ENCODE results near the gene BRSK1.

Gene BRSK1

GRCh38 chr19:55254625-55254977 lies 29.2 kb upstream of the BRSK1 start:
- DNase-seq: no peak

DNA sequence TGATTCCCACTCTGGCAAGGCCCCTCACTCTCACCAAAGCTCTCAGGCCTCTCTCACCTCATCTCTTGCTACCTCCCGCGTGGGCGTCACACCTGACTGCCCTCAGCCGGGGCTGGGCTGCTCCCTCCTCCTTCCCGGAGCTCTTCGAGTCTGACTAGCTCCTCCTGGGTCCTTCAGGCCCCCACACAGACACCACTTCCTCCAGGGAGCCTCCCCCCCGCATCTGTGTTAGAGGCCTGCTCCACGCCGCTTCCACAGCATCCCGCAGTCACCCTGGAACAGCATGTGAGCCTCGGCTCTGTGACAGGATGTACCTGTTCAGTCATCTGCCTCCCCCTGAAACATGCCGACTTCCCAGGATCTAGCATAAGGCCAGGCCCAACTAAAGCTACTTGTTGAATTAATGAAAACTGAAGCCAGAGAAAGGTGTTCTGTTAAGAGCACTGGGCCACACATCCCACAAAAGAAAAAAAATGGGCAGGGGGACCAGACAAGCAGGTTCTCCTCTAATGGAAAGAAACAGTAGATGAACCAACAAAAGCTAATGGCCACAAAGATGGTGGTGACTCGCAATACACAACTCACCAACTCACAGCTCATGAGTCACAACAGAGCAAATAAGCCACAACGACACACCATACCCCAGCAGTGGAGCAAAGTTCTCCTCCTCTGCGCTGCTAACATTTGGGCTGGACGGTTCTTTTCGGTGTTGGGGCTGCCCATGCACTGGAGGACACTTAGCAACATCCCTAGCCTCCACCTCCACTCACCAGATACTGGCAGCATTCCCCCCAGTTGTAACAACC lies 28.0 kb upstream of the BRSK1 start:
- no peak for DNase-seq

DNA sequence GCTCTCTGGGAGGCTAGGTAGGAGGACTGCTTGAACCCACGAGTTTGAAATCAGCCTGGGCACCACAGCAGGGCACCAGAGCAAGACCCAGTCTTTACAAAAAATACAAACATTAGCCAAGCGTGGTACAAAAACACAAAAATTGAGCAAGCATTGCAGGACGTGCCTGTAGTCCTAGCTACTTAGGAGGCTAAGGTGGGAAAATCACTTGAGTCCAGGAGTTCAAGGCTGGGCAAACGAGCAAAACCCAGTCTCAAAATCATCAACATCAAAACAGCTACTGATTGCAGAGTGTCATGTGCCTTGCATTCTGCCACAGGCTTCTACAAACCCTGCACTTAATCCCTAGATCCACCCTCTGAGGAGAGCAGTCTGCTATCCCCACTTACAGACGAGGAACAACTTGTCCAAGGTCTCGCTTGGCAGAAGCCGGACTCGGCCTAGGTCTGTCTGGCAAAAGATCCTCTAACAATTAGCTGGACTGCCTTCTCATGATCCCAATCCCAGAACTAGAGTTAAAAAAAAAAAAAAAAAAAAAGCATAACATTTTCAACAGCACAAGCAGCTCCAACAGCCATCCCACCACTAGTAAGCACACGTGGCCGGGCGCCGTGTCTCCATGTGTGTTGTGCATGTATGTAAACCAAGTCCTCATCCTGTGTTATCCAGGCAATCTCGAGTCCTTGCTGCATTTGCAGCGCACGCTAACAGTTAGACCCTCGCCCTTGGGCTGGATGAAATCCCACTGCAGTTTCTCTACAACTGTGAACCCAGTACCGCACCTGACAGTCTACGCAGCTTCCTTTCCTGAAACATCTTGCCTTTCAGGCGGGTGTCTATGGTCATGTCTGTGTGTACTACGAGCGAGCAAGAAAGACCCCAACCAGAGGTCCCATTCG lies 27.0 kb upstream of the BRSK1 start:
- DNase-seq: no peak

GRCh38 chr19:55257461-55258420 lies 26.1 kb upstream of the BRSK1 start:
- no peak for DNase-seq

- no peak for DNase-seq
Observed at GRCh38 chr19:55258476-55258827, 25.3 kb upstream of the BRSK1 start.

DNA sequence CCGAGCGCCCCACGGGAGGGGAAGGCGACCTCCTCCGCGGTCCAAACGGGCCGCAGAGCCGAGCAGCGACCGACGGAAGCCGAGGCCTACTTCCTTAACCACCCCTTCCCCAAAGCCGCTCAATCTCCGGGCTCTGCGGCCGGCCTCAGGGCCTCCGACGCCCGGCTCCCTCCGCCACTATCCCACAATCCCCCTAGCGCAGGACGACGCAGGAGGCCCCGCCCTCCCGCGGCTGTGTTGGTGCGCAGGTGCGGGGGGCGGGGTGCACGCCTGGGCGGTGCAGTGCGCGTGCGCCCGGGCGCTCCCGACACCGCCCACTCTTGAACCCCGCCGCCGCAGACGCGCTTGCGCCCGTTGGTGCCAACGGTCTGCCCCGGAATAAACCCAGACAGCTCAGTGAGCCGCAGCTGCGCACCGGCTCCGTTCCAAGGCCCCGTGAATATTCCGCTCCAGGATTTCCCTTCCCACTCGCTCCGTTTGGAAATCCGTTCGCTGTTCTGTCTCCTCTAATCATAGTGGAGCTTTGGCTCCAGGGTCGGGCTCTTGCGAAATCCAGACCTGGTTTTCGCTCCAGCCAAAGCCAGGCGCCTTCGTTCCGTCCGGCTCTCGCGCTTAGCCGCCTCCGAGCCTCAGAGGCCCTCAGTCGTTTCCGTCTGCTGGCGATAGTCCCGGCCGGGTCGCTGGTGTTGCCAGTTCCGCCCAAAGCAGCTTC lies 24.8 kb upstream of the BRSK1 start, which contains the start of gene PPP6R1:
Gene PPP6R1 (minus strand): TSS at position 190 of the 712 bp plus-strand sequence. CDS start 11,914 bp downstream, outside the sequence.
- peak; percentile 100 for DNase-seq

DNA sequence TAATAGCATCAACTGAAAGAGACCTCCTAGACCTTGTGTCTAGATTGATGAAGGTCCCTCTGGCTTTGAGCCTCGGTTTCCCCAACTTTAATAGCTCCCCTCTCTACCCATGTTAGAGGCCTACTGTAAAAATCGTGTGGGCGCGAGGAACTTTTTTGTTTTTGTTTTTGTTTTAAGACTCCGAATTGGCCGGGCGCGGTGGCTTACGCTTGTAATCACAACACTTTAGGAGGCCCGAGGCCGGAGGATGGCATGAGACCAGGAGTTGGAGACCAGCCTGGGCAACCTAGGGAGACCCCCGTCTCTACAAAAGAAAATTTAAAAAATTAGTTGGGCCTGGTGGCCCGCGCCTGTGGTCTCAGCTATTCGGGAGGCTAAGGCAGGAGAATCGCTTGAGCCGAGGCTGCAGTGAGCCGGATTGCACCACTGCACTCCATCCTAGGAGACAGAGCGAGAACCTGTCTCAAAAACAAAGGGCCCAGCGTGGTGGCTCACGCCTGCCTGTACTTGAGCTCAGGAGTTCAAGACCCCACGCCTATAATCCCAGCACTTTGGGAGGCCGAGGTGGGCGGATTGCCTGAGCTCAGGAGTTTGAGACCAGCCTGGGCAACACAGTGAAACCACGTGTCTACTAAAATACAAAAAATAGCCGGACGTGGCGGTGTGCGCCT lies 24.1 kb upstream of the BRSK1 start:
- no peak for DNase-seq

- DNase-seq: no peak
Observed at GRCh38 chr19:55261671-55262126, 22.1 kb upstream of the BRSK1 start.

GRCh38 chr19:55262359-55262758 lies 21.4 kb upstream of the BRSK1 start:
- DNase-seq: no peak

- DNase-seq: no peak
Observed at GRCh38 chr19:55264531-55264930, 19.3 kb upstream of the BRSK1 start.

DNA sequence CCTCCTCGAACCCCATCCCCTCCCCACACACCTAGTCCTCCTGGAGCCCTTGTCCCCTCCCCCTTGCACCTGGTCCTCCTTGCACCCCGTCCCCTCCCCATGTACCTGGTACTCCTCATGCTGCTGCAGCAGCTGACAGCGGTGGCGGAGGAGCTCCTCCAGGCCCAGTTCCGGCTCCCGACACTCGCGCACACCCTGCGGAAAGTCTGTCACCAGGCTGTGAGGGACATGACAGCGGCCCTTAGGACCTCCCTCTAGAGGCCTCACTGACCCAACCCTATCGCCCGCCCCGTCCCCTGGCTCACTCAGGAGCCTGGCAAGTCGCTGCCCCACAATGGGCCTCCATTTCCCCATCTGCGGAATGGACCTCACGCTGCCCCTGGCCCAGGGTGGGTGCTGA lies 18.6 kb upstream of the BRSK1 start:
- no peak for DNase-seq

DNA sequence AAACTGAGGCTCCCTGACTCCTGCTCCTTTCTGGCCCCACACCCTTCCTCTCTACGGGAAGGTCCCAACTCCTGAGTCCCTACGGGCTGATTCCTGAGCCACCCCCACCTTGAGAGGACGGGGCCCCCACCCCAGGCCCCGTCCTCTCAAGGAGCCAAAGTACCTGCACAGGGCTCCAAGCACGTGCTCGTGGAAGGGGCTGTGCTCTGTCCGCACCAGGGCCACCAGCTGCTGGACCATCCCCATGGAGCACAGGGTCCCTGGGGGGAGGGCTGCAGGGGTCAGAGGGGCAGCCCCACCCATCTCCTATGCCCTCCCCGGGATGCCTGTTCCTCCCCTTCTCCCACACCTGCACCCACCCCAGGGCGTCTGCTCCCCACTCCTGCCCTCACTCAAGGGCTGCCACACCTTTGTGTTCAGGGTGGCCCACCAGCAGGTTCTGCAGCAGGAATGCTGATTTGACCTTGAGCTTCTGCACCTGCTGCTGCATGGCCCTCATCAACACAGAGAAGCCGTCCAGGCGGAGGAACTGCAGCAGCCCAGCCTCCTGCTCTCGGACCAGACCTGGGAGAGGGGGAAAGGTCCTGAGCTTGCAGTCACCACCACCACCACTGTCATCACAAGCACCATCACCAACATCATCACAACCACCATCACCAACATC lies 17.9 kb upstream of the BRSK1 start:
- DNase-seq: no peak

DNA sequence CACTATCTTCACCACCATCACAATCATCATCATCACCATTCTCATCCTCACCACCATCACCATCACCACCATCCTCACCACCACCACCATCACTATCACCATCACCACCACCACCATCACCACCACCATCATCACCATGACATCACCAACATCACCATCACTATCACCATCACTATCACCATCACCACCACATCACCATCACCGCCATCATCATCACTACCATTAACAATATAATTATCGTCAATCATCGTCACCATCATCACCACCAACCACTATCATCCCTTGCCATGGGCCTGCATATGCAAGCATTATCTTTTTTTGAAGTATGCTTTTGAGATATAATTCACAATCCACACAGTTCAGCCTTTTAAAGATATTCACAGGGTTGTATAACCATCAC lies 17.4 kb upstream of the BRSK1 start:
- no peak for DNase-seq

- no peak for DNase-seq
Observed at GRCh38 chr19:55266840-55267239, 17.0 kb upstream of the BRSK1 start.

DNA sequence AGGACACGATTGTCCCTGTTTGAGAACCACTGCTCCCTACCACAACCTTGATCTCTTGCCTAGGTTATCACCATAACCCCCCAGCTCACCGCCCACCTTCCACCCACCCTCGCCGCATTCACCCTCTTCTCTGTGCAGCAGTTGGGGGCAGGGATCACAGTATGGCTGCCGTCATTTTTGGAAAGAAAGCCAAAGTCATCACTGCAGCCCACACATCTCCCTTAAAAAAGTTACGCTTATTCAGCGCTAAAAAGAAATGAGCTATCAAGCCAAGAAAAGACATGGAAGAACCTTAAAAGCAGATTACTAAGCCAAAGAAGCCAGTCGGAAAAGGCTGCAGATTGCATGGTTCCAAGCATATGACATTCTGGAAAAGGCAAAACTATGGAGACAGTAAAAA lies 14.5 kb upstream of the BRSK1 start:
- no peak for DNase-seq

- no peak for DNase-seq
Observed at GRCh38 chr19:55270172-55270942, 13.4 kb upstream of the BRSK1 start.

DNA sequence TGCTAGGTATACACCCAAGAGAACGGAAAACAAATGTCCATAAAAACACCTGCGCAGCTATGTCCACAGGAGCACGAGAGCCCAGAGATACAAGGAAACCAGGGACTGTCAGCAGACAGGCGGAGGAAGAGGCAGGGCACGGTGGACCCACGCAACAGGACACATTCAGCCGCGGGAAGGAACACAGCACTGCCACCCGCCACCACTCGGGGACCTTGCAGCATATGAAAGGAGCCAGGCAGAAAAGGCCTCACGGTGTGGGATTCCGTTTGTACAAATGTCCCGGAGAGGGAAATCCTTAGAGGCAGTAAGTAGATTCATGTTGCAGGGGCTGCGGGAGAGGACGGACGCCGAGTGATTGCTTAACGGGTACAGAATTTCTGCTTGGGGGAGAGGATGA lies 11.7 kb upstream of the BRSK1 start:
- no peak for DNase-seq

- no peak for DNase-seq
Observed at GRCh38 chr19:55273978-55274707, 9.7 kb upstream of the BRSK1 start.
